AG04450 (cell line): Measurements from ENCODE around the gene CCDC15. TPM values are rescaled to one million over a fixed set of nuclear protein-coding genes. Genes with fewer than 3 reads are reported as not detected.
A peak's percentile ranks its signal among the peaks of the same experiment; 100 is the strongest.

ENCODE experiments used
- CTCF ChIA-PET: fragments of 300-600, 350-600 bp; formaldehyde crosslinking; extraction: SDS; loops from one replicate; lab custom pipeline; 2022; ENCODE audit warnings: antibody characterized with exemption, inconsistent platforms; lab: Charles Lee
- POLR2A ChIA-PET: fragments of 350-600 bp; formaldehyde crosslinking; extraction: SDS; loops from one replicate; lab custom pipeline; 2021; ENCODE audit warnings: antibody characterized with exemption, inconsistent platforms; lab: Yijun Ruan, JAX
- DNase-seq: peaks from one replicate; pipeline ENCODE4 v3.0.0-alpha.2; 2011; ENCODE audit warnings: low read depth, low spot score
- H3K27ac ChIP-seq: one replicate; pipeline ENCODE4 v1.5.1; 2012; ENCODE audit warnings: low read depth, low read length, control low read depth
- H3K27me3 ChIP-seq: one replicate; pipeline ENCODE4 v1.6.0; 2012; ENCODE audit warnings: low read length; ENCODE audit not compliant: control insufficient read depth, insufficient read depth
- H3K4me3 ChIP-seq: 2 replicates; pipeline ENCODE4 v1.5.1; 2011; ENCODE audit warnings: mild to moderate bottlenecking, low read depth, low read length, control low read depth
- H3K9me3 ChIP-seq: 2 replicates; pipeline ENCODE4 v1.5.1; 2012; ENCODE audit warnings: low read length; ENCODE audit not compliant: control insufficient read depth, insufficient read depth
- CTCF ChIP-seq: IDR thresholded peaks from 2 replicates; pipeline ENCODE4 v1.5.1; 2011; ENCODE audit warnings: low read depth, low read length, control low read depth, inconsistent platforms
- polyA plus RNA-seq: library from polyadenylated mRNA; depleted of rRNA; stranded (reverse); fragments of >200 nt; gene quantifications from 2 replicates; pipeline ENCODE4 v1.2.3, GENCODE V29; 2011

Gene CCDC15
- polyA plus RNA-seq, 1 experiment: 1.1 TPM

GRCh38 chr11:125064070-125064469, 110.1 kb downstream of the CCDC15 start:
- ChIA-PET CTCF (interaction anchor here (0.6 to 1.2 kb wide), 3 partner anchors 78 to 389 kb away, joined by 3 to 4 read pairs (median 3); no protein-coding TSS in a partner anchor), POLR2A (no interaction called here)
- no peaks in the 10 kb centered on the region for H3K27me3 ChIP-seq
- peak overlapping the region; percentile 81 for H3K4me3 ChIP-seq
- no peaks in the 10 kb centered on the region for H3K9me3 ChIP-seq
- DNase-seq: no peak
- TF ChIP-seq CTCF: no peak
- no peak overlapping the region for H3K27ac ChIP-seq

- Histone ChIP-seq H3K27me3 (no peaks in the 10 kb centered on the region), H3K27ac (no peak overlapping the region), H3K9me3 (no peaks in the 10 kb centered on the region; the same call in 1 of the 2 replicates), H3K4me3 (no peak overlapping the region)
- ChIA-PET POLR2A (no interaction called here), CTCF (interaction anchor here (1.4 kb wide), 1 partner anchor 280 kb away, joined by 3 read pairs; no protein-coding TSS in a partner anchor)
- no peak for TF ChIP-seq CTCF
- DNase-seq: no peak
These were observed 114.4 kb downstream of the CCDC15 start for GRCh38 chr11:125068368-125068767.

- Histone ChIP-seq H3K4me3 (no peak overlapping the region), H3K27me3 (no peaks in the 10 kb centered on the region), H3K9me3 (no peaks in the 10 kb centered on the region; the same call in 1 of the 2 replicates), H3K27ac (no peak overlapping the region)
- TF ChIP-seq CTCF: no peak
- DNase-seq: no peak
- ChIA-PET POLR2A (no interaction called here), CTCF (interaction anchor here (1.4 to 2.5 kb wide), 2 partner anchors 22 to 279 kb away, joined by 3 to 9 read pairs; no protein-coding TSS in a partner anchor)
These were observed 115.0 kb downstream of the CCDC15 start for GRCh38 chr11:125069008-125069407.

- Histone ChIP-seq H3K4me3 (no peak overlapping the region), H3K27me3 (no peaks in the 10 kb centered on the region), H3K27ac (no peak overlapping the region), H3K9me3 (no peaks in the 10 kb centered on the region; the same call in 1 of the 2 replicates)
- DNase-seq: no peak
- POLR2A ChIA-PET: no interaction called here
- no peak for TF ChIP-seq CTCF
- CTCF ChIA-PET: interaction anchor here (0.8 to 2.5 kb wide), 3 partner anchors 21 to 279 kb away, joined by 3 to 9 read pairs (median 3); no protein-coding TSS in a partner anchor
These were observed 115.8 kb downstream of the CCDC15 start for GRCh38 chr11:125069796-125070195.

GRCh38 chr11:125070699-125071254, 116.8 kb downstream of the CCDC15 start:
- Histone ChIP-seq H3K9me3 (no peaks in the 10 kb centered on the region; the same call in 1 of the 2 replicates), H3K4me3 (no peak overlapping the region), H3K27ac (no peak overlapping the region), H3K27me3 (no peaks in the 10 kb centered on the region)
- TF ChIP-seq CTCF: no peak
- ChIA-PET CTCF (interaction anchor here (0.8 to 2.5 kb wide), 2 partner anchors 20 to 71 kb away, joined by 3 to 9 read pairs; no protein-coding TSS in a partner anchor), POLR2A (no interaction called here)
- no peak for DNase-seq
